IPS-20b (cell line): ENCODE data around the gene ZNF396.

Source experiments
- H3K27ac ChIP-seq: one replicate; pipeline ENCODE4 v1.5.1; 2013; ENCODE audit warnings: low read length
- H3K27me3 ChIP-seq: 2 replicates; pipeline ENCODE4 v1.6.1; 2013; ENCODE audit warnings: mild to moderate bottlenecking, low read length, inconsistent platforms; ENCODE audit not compliant: insufficient read depth
- H3K36me3 ChIP-seq: 2 replicates; pipeline ENCODE4 v1.6.1; 2013; ENCODE audit warnings: low read depth, mild to moderate bottlenecking, inconsistent platforms, low read length, moderate library complexity; ENCODE audit not compliant: insufficient read depth
- H3K4me1 ChIP-seq: 2 replicates; pipeline ENCODE4 v1.6.1; 2013; ENCODE audit warnings: mild to moderate bottlenecking, control low read depth, inconsistent platforms, low read length, moderate library complexity; ENCODE audit not compliant: insufficient read depth
- H3K4me3 ChIP-seq: 2 replicates; pipeline ENCODE4 v1.5.1; 2013; ENCODE audit warnings: mild to moderate bottlenecking, low read length, inconsistent platforms
- H3K9ac ChIP-seq: 2 replicates; pipeline ENCODE4 v1.6.1; 2013; ENCODE audit warnings: low read depth, mild to moderate bottlenecking, inconsistent platforms, low read length, moderate library complexity
- H3K9me3 ChIP-seq: 2 replicates; pipeline ENCODE4 v1.6.1; 2013; ENCODE audit warnings: mild to moderate bottlenecking, low read depth, low read length, inconsistent platforms; ENCODE audit not compliant: insufficient read depth

ZNF396 gene

DNA sequence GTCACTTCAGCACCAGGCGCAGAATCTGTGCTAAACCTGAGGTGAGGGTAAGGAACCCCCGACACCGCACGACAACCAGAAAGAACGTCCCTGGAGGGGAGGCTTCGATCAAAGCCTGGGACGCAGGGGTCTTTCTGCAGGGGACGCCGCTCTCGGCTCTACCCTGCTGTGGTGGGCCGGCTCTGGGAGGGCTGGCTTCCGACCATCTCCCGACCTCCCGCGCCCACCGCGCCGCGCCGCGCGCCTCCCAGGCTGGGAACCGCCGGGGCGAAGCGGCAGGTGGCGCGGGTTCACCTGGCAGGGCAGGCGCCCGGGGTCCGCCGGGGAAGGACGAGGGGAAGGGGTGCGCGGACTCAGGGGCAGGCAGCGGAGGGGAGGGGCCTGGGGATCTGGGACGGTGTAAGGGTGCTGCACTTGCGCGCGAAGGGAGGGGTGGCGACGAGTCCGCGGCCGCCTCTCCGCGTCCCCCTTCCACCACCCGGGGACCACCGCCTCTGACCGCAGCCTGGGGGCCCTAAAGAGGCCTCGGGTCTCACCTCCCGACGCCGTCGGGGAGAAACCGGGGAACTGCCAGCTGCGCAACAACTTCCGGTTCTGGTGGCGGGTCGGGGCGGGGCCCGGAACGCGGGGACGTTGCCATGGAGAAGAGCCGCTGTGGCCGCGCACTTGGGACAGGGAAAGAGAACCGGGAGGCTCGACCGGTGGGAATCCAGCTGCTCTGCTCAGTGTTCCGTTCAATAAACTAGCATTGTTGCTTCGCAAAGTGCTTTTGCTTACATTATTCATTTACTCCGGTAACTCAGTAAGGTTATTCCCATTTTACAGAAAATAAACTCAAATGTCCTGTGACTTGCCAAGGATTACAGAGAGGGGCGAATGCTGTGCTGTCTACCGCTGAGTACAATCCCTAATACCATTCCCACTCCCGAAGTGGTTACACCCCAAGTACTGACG, at the start of gene ZNF396:
Gene ZNF396 (minus strand): TSS at position 596 of the 954 bp plus-strand sequence. CDS start 3,045 bp downstream, outside the sequence.
- Histone ChIP-seq H3K9ac (peak within 1 kb of the TSS; percentile 73; the same call in 1 of the 2 replicates), H3K9me3 (no peaks in the 10 kb centered on the region), H3K27ac (no peak within 1 kb of the TSS), H3K4me1 (peaks cover 7% of the 10 kb centered on the region; the same call in 1 of the 2 replicates), H3K36me3 (no peaks in the 10 kb centered on the region), H3K27me3 (peaks cover 20% of the 10 kb centered on the region; the same call in 1 of the 2 replicates), H3K4me3 (peak within 1 kb of the TSS; percentile 83)

DNA sequence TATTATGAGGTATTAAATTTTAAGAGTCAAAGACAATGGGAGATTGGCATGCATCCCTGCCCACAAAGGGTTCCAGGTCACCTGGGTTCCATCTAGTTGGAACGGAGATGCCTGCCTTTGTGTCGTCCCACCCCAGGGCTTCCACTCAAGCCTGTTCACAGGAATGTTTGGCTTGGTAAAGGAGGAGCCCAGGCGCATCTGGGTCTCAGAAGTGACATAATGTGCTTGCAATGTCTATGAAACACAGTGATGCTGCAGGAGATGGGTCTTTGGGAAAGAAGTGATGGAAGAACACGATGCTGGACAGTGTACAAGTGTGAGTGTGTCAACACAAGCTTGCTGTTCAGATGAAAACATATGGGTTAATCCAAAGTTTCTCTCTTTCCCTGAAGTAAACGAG, 49.6 kb upstream of the ZNF396 start:
- Histone ChIP-seq H3K4me3 (no peak overlapping the region), H3K9me3 (no peaks in the 10 kb centered on the region), H3K36me3 (no peaks in the 10 kb centered on the region), H3K9ac (no peak overlapping the region), H3K4me1 (no peaks in the 10 kb centered on the region; the same call in 1 of the 2 replicates), H3K27me3 (no peaks in the 10 kb centered on the region), H3K27ac (no peak overlapping the region)

DNA sequence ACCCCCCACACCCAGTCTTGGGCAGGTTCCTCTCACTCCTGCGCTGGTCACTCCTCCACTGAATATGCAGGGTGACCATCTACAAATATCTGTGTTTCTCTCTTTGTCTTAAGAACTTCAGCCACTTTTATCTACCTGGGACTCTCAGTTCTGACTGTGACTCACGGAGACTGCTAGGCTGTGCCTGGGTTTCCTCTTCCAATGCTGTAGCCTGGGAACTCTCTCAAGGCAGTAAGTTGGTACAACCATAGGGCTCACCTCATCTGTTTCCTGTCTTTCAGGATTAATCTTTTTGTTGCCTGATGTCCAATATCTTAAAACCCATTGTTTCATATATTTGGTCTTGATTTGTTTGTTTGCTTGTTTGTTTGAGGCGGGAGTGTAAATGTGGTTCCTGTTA, 47.2 kb upstream of the ZNF396 start:
- Histone ChIP-seq H3K27me3 (no peaks in the 10 kb centered on the region), H3K9ac (no peak overlapping the region), H3K36me3 (no peaks in the 10 kb centered on the region), H3K4me1 (no peaks in the 10 kb centered on the region; the same call in 1 of the 2 replicates), H3K27ac (no peak overlapping the region), H3K9me3 (no peaks in the 10 kb centered on the region), H3K4me3 (no peak overlapping the region)

GRCh38 chr18:35422237-35422636, 45.1 kb upstream of the ZNF396 start:
- H3K36me3 ChIP-seq: no peaks in the 10 kb centered on the region
- no peak overlapping the region for H3K27ac ChIP-seq
- no peak overlapping the region for H3K9ac ChIP-seq

DNA sequence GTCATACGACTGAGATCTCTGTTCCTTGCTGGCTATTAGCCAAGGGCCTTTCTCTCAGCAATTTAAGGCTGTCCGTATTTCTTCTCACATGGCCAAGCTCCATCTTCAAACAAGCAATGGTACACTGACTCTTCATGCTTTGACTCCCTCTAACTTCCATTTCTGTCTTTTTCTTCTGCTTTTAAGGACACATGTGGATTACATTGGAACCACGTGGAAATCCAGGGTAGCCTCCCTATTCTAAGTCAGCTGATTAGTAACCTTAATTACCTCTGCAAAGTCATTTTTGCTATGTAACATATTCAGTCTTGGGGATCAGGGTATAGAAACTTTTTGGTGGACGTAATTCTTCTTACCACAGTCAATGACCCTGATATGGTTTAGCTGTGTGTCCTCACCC, 41.5 kb upstream of the ZNF396 start:
- H3K27ac ChIP-seq: no peak overlapping the region
- H3K9me3 ChIP-seq: peaks cover 15% of the 10 kb centered on the region
- H3K4me3 ChIP-seq: no peak overlapping the region
- H3K4me1 ChIP-seq: no peaks in the 10 kb centered on the region
- no peaks in the 10 kb centered on the region for H3K27me3 ChIP-seq
- H3K36me3 ChIP-seq: no peaks in the 10 kb centered on the region
- no peak overlapping the region for H3K9ac ChIP-seq

More at GRCh38 chr18:35422237-35422636, 45.1 kb upstream of the ZNF396 start:
- Histone ChIP-seq H3K27me3 (no peaks in the 10 kb centered on the region), H3K4me1 (no peaks in the 10 kb centered on the region; the same call in 1 of the 2 replicates), H3K4me3 (no peak overlapping the region), H3K9me3 (peaks cover 11% of the 10 kb centered on the region)

DNA sequence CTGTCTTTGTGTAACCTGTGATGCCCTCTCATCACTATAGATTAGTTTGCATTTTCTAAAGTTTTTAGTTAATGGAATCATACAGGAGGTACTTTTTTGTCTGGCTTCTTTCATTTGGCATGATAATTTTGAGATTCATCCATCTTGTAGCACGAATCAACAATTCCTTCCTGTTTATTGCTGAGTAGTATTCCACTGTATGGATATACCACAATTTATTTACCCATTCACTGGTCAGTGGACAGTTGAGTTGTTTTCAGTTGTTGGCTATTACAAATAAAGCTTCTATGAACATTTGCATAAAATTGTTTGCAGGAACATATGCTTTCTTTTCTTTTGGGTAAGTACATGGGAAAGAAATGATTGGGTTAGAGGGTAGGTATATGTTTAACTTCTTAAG, 40.1 kb upstream of the ZNF396 start:
- H3K27ac ChIP-seq: no peak overlapping the region
- no peaks in the 10 kb centered on the region for H3K27me3 ChIP-seq
- no peak overlapping the region for H3K9ac ChIP-seq
- H3K4me3 ChIP-seq: no peak overlapping the region
- no peaks in the 10 kb centered on the region for H3K36me3 ChIP-seq
- H3K4me1 ChIP-seq: no peaks in the 10 kb centered on the region
- peaks cover 15% of the 10 kb centered on the region for H3K9me3 ChIP-seq

GRCh38 chr18:35415511-35416073, 38.5 kb upstream of the ZNF396 start:
- Histone ChIP-seq H3K9ac (no peak overlapping the region), H3K36me3 (no peaks in the 10 kb centered on the region), H3K27me3 (no peaks in the 10 kb centered on the region), H3K4me3 (no peak overlapping the region), H3K4me1 (no peaks in the 10 kb centered on the region), H3K27ac (no peak overlapping the region), H3K9me3 (peaks cover 15% of the 10 kb centered on the region)

DNA sequence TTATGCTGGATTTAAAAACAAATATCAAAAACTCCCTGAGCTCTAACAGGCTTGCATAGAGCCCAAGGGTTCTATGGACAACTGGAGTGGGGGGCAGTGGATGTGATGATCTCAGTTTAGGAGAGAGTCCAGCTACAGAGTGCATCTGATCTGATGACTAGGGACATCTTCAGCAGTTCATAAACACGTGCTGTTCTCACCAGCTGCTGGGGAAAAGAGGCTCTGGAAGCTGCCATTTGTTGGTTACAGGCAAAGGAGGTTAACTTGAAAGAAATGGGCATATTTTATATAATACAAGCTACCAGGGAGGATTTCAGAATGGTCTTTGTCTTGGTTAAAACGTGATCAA, 36.0 kb upstream of the ZNF396 start:
- Histone ChIP-seq H3K4me1 (no peaks in the 10 kb centered on the region), H3K4me3 (no peak overlapping the region), H3K9ac (no peak overlapping the region), H3K9me3 (peaks cover 12% of the 10 kb centered on the region), H3K36me3 (no peaks in the 10 kb centered on the region), H3K27me3 (no peaks in the 10 kb centered on the region), H3K27ac (no peak overlapping the region)

DNA sequence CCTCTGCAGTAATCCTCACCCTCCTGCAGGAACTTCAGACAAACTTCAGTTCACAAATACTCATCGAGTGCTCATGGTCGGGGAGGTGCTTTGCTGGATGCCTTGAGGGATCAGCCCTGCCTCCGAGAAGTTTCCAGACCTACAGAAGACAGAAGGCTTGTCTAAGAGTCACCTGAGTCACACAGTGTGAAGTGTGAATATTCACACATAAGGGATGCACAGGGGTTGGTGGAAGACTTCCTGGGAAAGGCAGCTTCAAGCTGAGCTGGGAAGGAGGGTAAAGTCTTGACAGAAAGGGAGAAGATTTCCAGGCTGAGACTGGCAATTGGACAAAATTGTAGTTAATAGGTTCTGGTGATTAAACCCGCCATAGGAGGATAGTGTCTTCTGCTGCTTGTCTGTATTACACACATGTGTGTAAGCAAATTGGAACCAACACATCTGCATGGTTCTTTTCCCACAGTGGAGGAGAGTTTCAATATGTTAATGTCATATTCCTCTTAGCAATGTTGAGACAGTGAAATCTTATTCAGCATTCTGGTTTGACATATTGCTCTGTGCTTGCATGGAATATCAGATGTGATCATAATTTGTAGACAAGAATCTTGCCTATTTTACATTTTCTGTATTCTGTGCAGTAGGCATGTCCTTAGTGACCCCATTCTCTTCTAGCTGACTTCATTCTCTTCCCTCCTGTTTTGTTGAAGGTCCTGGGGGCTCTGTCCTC, 34.7 kb upstream of the ZNF396 start:
- Histone ChIP-seq H3K27me3 (no peaks in the 10 kb centered on the region), H3K36me3 (no peaks in the 10 kb centered on the region), H3K9ac (no peak overlapping the region), H3K9me3 (no peaks in the 10 kb centered on the region), H3K4me3 (no peak overlapping the region), H3K27ac (no peak overlapping the region), H3K4me1 (no peaks in the 10 kb centered on the region)

DNA sequence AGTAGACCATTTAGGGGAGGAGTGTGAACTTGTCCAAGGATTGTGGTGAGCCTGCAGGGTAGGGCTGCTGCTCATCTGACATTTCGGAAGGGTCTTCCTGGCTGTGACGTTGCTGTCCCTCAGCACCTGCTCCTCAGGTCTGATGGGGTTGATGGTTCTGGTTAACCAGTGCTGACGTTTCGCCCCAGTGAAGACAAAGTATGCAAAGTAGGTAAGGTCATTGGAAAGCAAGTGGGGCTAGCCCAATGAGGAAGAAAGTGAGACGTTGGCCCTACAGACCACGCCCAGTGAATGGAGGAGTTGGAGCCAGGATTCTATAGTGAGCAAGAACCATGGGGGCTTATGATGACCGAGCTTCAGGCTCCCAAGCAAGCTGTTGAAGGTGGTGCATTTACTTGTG, 33.4 kb upstream of the ZNF396 start:
- no peaks in the 10 kb centered on the region for H3K27me3 ChIP-seq
- no peak overlapping the region for H3K9ac ChIP-seq
- H3K4me3 ChIP-seq: no peak overlapping the region
- H3K36me3 ChIP-seq: no peaks in the 10 kb centered on the region
- no peaks in the 10 kb centered on the region for H3K4me1 ChIP-seq
- no peaks in the 10 kb centered on the region for H3K9me3 ChIP-seq
- H3K27ac ChIP-seq: no peak overlapping the region

DNA sequence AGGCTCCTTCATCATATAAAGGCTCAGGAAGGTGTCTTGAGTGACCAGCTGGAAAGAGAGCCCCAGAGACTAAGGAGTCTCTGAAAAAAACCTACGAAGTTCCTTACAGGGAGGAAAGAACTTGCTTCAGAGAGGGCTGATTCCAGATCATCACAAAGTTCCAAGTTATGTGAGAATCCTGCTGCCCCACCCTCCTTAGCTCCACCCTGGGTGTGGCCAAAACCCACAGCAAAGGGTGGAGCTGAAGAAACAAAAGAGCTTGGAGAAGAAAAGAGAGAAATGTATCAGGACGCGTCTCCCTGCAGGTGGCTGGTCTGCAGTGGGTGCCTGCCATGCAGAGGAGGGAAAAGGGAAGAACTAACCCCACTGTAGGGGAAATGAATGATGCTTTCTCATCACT, 32.8 kb upstream of the ZNF396 start:
- no peak overlapping the region for H3K4me3 ChIP-seq
- H3K27me3 ChIP-seq: no peaks in the 10 kb centered on the region
- H3K9ac ChIP-seq: no peak overlapping the region
- H3K9me3 ChIP-seq: no peaks in the 10 kb centered on the region
- no peak overlapping the region for H3K27ac ChIP-seq
- no peaks in the 10 kb centered on the region for H3K36me3 ChIP-seq
- no peaks in the 10 kb centered on the region for H3K4me1 ChIP-seq
